Panc1 (cell line): ENCODE data around the gene VPS36. TPM values are rescaled to one million over a fixed set of nuclear protein-coding genes. Genes with fewer than 3 reads are reported as not detected.

Experiments used
- ATAC-seq: fragments of 200-7000 bp; cut with Tn5 transposase; 2 replicates; pipeline ENCODE4 v1.9.1; 2020; ENCODE audit warnings: mild to moderate bottlenecking, moderate library complexity
- BruUV-seq: library from RNA; stranded (reverse); fragments of 400-500 nt; replicated peaks from 2 replicates; lab custom pipeline; 2021; lab: Mats Ljungman, UMichigan
- CTCF ChIA-PET: fragments of 300-600 bp; sonication (Branson Sonifier 250); formaldehyde crosslinking; loops from one replicate; lab custom pipeline; 2022; ENCODE audit warnings: antibody characterized with exemption; lab: Charles Lee
- POLR2A ChIA-PET: fragments of 300-600 bp; sonication (Branson Sonifier 250); formaldehyde crosslinking; loops from one replicate; lab custom pipeline; 2022; ENCODE audit warnings: antibody characterized with exemption; lab: Charles Lee
- DNase-seq: peaks from one replicate; pipeline ENCODE4 v3.0.0-alpha.2; 2010; ENCODE audit warnings: low read depth, low spot score
- H3K27ac ChIP-seq: 2 replicates; pipeline ENCODE4 v1.5.1; 2011; ENCODE audit warnings: mild to moderate bottlenecking, low read length, inconsistent platforms
- H3K27me3 ChIP-seq: fragments of 200-500 bp; sonication (Bioruptor generic); 2 replicates; pipeline ENCODE4 v1.6.0; 2014; ENCODE audit warnings: low read length, inconsistent platforms; ENCODE audit not compliant: control insufficient read depth, insufficient read depth
- H3K36me3 ChIP-seq: fragments of 200-500 bp; sonication (Bioruptor generic); 2 replicates; pipeline ENCODE4 v1.5.1; 2014; ENCODE audit warnings: inconsistent platforms, mild to moderate bottlenecking, low read length, moderate library complexity; ENCODE audit not compliant: control insufficient read depth, insufficient read depth
- H3K4me1 ChIP-seq: 2 replicates; pipeline ENCODE4 v1.5.1; 2011; ENCODE audit warnings: inconsistent platforms, mild to moderate bottlenecking, low read length, moderate library complexity; ENCODE audit not compliant: control insufficient read depth, insufficient read depth
- H3K4me3 ChIP-seq, 2 experiments: 2 replicates each; pipeline ENCODE4 v1.5.1; 2011 to 2012; ENCODE audit warnings: low read depth in 2 of 2, low read length in 2 of 2, mild to moderate bottlenecking in 2 of 2, inconsistent platforms in 1 of 2, moderate library complexity in 1 of 2
- H3K9me3 ChIP-seq: fragments of 200-500 bp; sonication (Bioruptor generic); 2 replicates; pipeline ENCODE4 v1.5.1; 2014; ENCODE audit warnings: low read depth, mild to moderate bottlenecking, inconsistent platforms, low read length, moderate library complexity; ENCODE audit not compliant: control insufficient read depth, insufficient read depth
- POLR2AphosphoS5 ChIP-seq: IDR thresholded peaks from 2 replicates; pipeline ENCODE4 v1.6.1; 2012; ENCODE audit warnings: mild to moderate bottlenecking, low read depth, low read length, moderate library complexity
- SIN3A ChIP-seq: IDR thresholded peaks from 2 replicates; pipeline ENCODE4 v1.6.1; 2012; ENCODE audit warnings: low read depth, mild to moderate bottlenecking, low read length, moderate library complexity, borderline replicate concordance; ENCODE audit not compliant: insufficient read depth
- TCF7L2 ChIP-seq: IDR thresholded peaks from 2 replicates; pipeline ENCODE4 v1.6.1; 2011; ENCODE audit warnings: mild to moderate bottlenecking, low read depth, low read length, inconsistent platforms
- in situ Hi-C: cut with HindIII; loops from 2 replicates; pipeline ENCODE4 v1.10.0; 2016; ENCODE audit warnings: low sequenced_read_pairs, low pct_unique_long_range_greater_than_20kb
- intact Hi-C: fragments of 100-400 bp; cut with micrococcal nuclease; formaldehyde crosslinking; loops from one replicate; pipeline ENCODE4 v1.10.0; 2022; ENCODE audit not compliant: unreplicated experiment
- total RNA-seq: library from RNA; stranded (reverse); gene quantifications from one replicate; pipeline ENCODE4 v1.2.1, GENCODE V29; 2021; ENCODE audit not compliant: unreplicated experiment
- TF ChIP-seq, protein P1 (sequence below), 2 experiments: IDR thresholded peaks; 2 replicates each; pipeline ENCODE4 v1.6.1; 2011 to 2012; ENCODE audit warnings: low read depth in 2 of 2, control low read depth in 1 of 2, low read length in 1 of 2, mild to moderate bottlenecking in 1 of 2, moderate library complexity in 1 of 2; ENCODE audit not compliant: insufficient read depth in 1 of 2
- TF ChIP-seq, protein P2 (sequence below): fragments of 450-650 bp; IDR thresholded peaks from 2 replicates; pipeline ENCODE4 v1.5.1; 2017; ENCODE audit warnings: mild to moderate bottlenecking

The VPS36 gene
- total RNA-seq, 1 experiment from 2014 or later, result 32.1 TPM

DNA sequence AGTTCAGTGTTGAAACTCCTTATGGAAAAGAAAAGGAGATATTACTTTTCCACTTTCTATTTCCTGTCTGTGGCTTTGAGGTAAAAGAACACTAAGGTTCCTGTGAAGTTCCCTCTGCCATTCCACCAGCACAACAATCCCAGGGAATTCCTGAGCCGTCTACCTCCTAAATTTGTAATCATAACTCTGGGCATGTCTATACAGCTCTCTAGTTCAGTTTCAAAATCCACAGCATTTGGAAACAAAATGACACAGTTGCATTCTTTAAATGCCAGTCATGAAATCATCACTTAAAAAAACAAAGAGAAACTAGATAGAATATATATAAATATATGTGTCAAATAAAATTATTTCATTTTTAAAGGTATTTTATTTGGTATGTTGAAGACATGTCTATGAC, 35.5 kb downstream of the VPS36 start:
- Histone ChIP-seq H3K27me3 (no peaks in the 10 kb centered on the region), H3K36me3 (peaks cover 7% of the 10 kb centered on the region; the same call in 1 of the 2 replicates), H3K4me1 (no peaks in the 10 kb centered on the region), H3K9me3 (no peaks in the 10 kb centered on the region), H3K4me3 (no peak overlapping the region), H3K27ac (no peak overlapping the region)
- intact Hi-C loops, result no loop called here
- no TSS peak for BruUV-seq
- ChIA-PET POLR2A (no interaction called here), CTCF (no interaction called here)
- in situ Hi-C loops, result no loop called here
- DNase-seq, result no peak
- ATAC-seq, result no peak
- TF ChIP-seq, protein P1, sequence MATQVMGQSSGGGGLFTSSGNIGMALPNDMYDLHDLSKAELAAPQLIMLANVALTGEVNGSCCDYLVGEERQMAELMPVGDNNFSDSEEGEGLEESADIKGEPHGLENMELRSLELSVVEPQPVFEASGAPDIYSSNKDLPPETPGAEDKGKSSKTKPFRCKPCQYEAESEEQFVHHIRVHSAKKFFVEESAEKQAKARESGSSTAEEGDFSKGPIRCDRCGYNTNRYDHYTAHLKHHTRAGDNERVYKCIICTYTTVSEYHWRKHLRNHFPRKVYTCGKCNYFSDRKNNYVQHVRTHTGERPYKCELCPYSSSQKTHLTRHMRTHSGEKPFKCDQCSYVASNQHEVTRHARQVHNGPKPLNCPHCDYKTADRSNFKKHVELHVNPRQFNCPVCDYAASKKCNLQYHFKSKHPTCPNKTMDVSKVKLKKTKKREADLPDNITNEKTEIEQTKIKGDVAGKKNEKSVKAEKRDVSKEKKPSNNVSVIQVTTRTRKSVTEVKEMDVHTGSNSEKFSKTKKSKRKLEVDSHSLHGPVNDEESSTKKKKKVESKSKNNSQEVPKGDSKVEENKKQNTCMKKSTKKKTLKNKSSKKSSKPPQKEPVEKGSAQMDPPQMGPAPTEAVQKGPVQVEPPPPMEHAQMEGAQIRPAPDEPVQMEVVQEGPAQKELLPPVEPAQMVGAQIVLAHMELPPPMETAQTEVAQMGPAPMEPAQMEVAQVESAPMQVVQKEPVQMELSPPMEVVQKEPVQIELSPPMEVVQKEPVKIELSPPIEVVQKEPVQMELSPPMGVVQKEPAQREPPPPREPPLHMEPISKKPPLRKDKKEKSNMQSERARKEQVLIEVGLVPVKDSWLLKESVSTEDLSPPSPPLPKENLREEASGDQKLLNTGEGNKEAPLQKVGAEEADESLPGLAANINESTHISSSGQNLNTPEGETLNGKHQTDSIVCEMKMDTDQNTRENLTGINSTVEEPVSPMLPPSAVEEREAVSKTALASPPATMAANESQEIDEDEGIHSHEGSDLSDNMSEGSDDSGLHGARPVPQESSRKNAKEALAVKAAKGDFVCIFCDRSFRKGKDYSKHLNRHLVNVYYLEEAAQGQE (IDR thresholded peaks at IDR 0.05; ENCODE audit: insufficient read depth in 1 of 2, low read depth in 2 of 2, low read length in 1 of 2), result no peak
- TF ChIP-seq, protein P2, sequence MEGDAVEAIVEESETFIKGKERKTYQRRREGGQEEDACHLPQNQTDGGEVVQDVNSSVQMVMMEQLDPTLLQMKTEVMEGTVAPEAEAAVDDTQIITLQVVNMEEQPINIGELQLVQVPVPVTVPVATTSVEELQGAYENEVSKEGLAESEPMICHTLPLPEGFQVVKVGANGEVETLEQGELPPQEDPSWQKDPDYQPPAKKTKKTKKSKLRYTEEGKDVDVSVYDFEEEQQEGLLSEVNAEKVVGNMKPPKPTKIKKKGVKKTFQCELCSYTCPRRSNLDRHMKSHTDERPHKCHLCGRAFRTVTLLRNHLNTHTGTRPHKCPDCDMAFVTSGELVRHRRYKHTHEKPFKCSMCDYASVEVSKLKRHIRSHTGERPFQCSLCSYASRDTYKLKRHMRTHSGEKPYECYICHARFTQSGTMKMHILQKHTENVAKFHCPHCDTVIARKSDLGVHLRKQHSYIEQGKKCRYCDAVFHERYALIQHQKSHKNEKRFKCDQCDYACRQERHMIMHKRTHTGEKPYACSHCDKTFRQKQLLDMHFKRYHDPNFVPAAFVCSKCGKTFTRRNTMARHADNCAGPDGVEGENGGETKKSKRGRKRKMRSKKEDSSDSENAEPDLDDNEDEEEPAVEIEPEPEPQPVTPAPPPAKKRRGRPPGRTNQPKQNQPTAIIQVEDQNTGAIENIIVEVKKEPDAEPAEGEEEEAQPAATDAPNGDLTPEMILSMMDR, result no peak
- no peak for TF ChIP-seq TCF7L2
- TF ChIP-seq SIN3A, result no peak
- TF ChIP-seq POLR2AphosphoS5, result no peak

DNA sequence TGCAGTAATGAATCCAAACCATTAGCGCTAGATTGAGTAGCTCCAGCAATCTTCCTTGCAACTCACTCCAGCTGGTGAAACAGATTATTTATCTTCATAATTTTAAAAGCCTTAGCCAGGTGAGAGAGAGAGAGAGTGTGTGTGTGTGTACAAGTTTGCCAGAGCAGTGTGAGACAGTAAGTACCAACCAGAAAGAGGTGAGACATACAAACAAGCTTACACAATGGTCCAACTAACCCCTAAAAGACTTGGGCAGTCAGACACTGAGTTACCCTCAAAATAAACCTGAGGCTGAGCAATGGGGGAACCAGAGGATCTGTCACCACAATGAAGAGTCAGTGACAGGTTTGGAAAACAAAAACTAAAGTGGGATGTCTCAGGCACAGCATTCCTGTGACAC, 36.4 kb downstream of the VPS36 start:
- no peak for TF ChIP-seq POLR2AphosphoS5
- no peak for TF ChIP-seq SIN3A
- TF ChIP-seq TCF7L2, result no peak
- TF ChIP-seq, protein P2, result no peak
- TF ChIP-seq, protein P1 (IDR thresholded peaks at IDR 0.05; ENCODE audit: insufficient read depth in 1 of 2, low read depth in 2 of 2, low read length in 1 of 2), result no peak
- in situ Hi-C loops (no loop called here), intact Hi-C loops (no loop called here)
- ChIA-PET POLR2A (no interaction called here), CTCF (interaction anchor here (0.6 kb wide), 1 partner anchor 220 kb away, joined by 3 read pairs; no protein-coding TSS in a partner anchor)
- DNase-seq (no peak), ATAC-seq (no peak)
- no TSS peak for BruUV-seq
- H3K27me3 ChIP-seq, result no peaks in the 10 kb centered on the region
- no peak overlapping the region for H3K27ac ChIP-seq
- peaks cover 7% of the 10 kb centered on the region; the same call in 1 of the 2 replicates for H3K36me3 ChIP-seq
- H3K4me1 ChIP-seq, result no peaks in the 10 kb centered on the region
- no peaks in the 10 kb centered on the region for H3K9me3 ChIP-seq
- no peak overlapping the region for H3K4me3 ChIP-seq
